K562 (cell line): Measurements from ENCODE around the gene KDM4C. TPM values are rescaled to one million over a fixed set of nuclear protein-coding genes. Genes with fewer than 3 reads are reported as not detected.

Experiments used
- CREBBP ChIP-seq: IDR thresholded peaks from one replicate; pipeline ENCODE4 v1.6.1; 2012; ENCODE audit warnings: low read depth, mild to moderate bottlenecking, control low read depth, inconsistent platforms, low read length
- CXXC5 ChIP-seq: fragments of 250-450 bp; sonication (Bioruptor Pico); IDR thresholded peaks from 2 replicates; pipeline ENCODE4 v1.8.0; 2022; ENCODE audit warnings: inconsistent platforms, mild to moderate bottlenecking, moderate library complexity
- MCM3 ChIP-seq: fragments of 450-650 bp; IDR thresholded peaks from 2 replicates; pipeline ENCODE4 v1.6.1; 2016
- PBX2 ChIP-seq, 2 experiments: IDR thresholded peaks in 1 of 2; conservative IDR thresholded peaks in 1 of 2; 2 replicates each; pipeline ENCODE4 v1.6.1; 2016; ENCODE audit warnings: low read depth in 2 of 2, mild to moderate bottlenecking in 1 of 2, missing compliant biosample characterization in 1 of 2, missing genetic modification characterization in 1 of 2, moderate library complexity in 1 of 2
- RBM15 ChIP-seq: fragments of 200-400 bp; formaldehyde crosslinking; IDR thresholded peaks from 2 replicates; pipeline ENCODE4 v1.6.1; 2018; ENCODE audit warnings: mild to moderate bottlenecking, low read length, moderate library complexity; ENCODE audit not compliant: insufficient read depth
- RBM25 ChIP-seq: fragments of 200-400 bp; formaldehyde crosslinking; IDR thresholded peaks from 2 replicates; pipeline ENCODE4 v1.6.1; 2018; ENCODE audit warnings: low read length, low read depth, moderate library complexity; ENCODE audit not compliant: severe bottlenecking
- TBP ChIP-seq: optimal IDR thresholded peaks from 2 replicates; pipeline ENCODE3; 2011; ENCODE audit warnings: low read depth, low read length, improper control_type of control experiment
- ZNF121 ChIP-seq: sonication (generic); formaldehyde crosslinking; conservative IDR thresholded peaks from 2 replicates; pipeline ENCODE4 v1.8.0; 2022; ENCODE audit warnings: missing genetic modification reagents
- polyA plus RNA-seq, 8 experiments: library from polyadenylated mRNA; depleted of rRNA in 4 of 8; stranded (reverse) in 5 of 8; unstranded in 3 of 8; fragments of >200 nt; fragmentation: Nextera tagmentation in 2 of 8; fragmentation: Illumina TruSeq in 1 of 8; extraction: Ambion mirVana in 2 of 8; extraction: Trizol in 1 of 8; gene quantifications; 2 replicates each; pipeline versions ENCODE4 v1.2.1 to v1.2.3, GENCODE V29; 2011 to 2014; ENCODE audit warnings: inconsistent platforms in 1 of 8, missing spikeins in 1 of 8
- total RNA-seq, 7 experiments: library from RNA; depleted of rRNA in 6 of 7; stranded (reverse); fragments of >200 nt in 6 of 7; fragmentation: Illumina TruSeq in 2 of 7; extraction: Trizol in 2 of 7; gene quantifications; 2 replicates each; pipeline versions ENCODE4 v1.2.1 to v1.2.3, GENCODE V29; 2011 to 2021; ENCODE audit warnings: low replicate concordance in 1 of 7
- TF ChIP-seq, protein P1 (sequence below): fragments of 450-650 bp; IDR thresholded peaks from 2 replicates; pipeline ENCODE4 v1.6.1; 2016; ENCODE audit warnings: mild to moderate bottlenecking, moderate library complexity
- TF ChIP-seq, protein P2 (sequence below): conservative IDR thresholded peaks from 2 replicates; pipeline ENCODE4 v1.6.1; 2011; ENCODE audit warnings: low read depth, mild to moderate bottlenecking, low read length; ENCODE audit not compliant: control insufficient read depth
- TF ChIP-seq, protein P3 (sequence below): fragments of 450-650 bp; IDR thresholded peaks from 2 replicates; pipeline ENCODE4 v1.6.1; 2017; ENCODE audit warnings: mild to moderate bottlenecking, moderate library complexity

KDM4C gene
- total and polyA plus RNA-seq, 9 of the 15 experiments (the other 6 are each of a cell fraction or from before 2014, with no cell fraction given): 5.4 to 17.0 (median 12.6) TPM

- TF ChIP-seq, protein P1, sequence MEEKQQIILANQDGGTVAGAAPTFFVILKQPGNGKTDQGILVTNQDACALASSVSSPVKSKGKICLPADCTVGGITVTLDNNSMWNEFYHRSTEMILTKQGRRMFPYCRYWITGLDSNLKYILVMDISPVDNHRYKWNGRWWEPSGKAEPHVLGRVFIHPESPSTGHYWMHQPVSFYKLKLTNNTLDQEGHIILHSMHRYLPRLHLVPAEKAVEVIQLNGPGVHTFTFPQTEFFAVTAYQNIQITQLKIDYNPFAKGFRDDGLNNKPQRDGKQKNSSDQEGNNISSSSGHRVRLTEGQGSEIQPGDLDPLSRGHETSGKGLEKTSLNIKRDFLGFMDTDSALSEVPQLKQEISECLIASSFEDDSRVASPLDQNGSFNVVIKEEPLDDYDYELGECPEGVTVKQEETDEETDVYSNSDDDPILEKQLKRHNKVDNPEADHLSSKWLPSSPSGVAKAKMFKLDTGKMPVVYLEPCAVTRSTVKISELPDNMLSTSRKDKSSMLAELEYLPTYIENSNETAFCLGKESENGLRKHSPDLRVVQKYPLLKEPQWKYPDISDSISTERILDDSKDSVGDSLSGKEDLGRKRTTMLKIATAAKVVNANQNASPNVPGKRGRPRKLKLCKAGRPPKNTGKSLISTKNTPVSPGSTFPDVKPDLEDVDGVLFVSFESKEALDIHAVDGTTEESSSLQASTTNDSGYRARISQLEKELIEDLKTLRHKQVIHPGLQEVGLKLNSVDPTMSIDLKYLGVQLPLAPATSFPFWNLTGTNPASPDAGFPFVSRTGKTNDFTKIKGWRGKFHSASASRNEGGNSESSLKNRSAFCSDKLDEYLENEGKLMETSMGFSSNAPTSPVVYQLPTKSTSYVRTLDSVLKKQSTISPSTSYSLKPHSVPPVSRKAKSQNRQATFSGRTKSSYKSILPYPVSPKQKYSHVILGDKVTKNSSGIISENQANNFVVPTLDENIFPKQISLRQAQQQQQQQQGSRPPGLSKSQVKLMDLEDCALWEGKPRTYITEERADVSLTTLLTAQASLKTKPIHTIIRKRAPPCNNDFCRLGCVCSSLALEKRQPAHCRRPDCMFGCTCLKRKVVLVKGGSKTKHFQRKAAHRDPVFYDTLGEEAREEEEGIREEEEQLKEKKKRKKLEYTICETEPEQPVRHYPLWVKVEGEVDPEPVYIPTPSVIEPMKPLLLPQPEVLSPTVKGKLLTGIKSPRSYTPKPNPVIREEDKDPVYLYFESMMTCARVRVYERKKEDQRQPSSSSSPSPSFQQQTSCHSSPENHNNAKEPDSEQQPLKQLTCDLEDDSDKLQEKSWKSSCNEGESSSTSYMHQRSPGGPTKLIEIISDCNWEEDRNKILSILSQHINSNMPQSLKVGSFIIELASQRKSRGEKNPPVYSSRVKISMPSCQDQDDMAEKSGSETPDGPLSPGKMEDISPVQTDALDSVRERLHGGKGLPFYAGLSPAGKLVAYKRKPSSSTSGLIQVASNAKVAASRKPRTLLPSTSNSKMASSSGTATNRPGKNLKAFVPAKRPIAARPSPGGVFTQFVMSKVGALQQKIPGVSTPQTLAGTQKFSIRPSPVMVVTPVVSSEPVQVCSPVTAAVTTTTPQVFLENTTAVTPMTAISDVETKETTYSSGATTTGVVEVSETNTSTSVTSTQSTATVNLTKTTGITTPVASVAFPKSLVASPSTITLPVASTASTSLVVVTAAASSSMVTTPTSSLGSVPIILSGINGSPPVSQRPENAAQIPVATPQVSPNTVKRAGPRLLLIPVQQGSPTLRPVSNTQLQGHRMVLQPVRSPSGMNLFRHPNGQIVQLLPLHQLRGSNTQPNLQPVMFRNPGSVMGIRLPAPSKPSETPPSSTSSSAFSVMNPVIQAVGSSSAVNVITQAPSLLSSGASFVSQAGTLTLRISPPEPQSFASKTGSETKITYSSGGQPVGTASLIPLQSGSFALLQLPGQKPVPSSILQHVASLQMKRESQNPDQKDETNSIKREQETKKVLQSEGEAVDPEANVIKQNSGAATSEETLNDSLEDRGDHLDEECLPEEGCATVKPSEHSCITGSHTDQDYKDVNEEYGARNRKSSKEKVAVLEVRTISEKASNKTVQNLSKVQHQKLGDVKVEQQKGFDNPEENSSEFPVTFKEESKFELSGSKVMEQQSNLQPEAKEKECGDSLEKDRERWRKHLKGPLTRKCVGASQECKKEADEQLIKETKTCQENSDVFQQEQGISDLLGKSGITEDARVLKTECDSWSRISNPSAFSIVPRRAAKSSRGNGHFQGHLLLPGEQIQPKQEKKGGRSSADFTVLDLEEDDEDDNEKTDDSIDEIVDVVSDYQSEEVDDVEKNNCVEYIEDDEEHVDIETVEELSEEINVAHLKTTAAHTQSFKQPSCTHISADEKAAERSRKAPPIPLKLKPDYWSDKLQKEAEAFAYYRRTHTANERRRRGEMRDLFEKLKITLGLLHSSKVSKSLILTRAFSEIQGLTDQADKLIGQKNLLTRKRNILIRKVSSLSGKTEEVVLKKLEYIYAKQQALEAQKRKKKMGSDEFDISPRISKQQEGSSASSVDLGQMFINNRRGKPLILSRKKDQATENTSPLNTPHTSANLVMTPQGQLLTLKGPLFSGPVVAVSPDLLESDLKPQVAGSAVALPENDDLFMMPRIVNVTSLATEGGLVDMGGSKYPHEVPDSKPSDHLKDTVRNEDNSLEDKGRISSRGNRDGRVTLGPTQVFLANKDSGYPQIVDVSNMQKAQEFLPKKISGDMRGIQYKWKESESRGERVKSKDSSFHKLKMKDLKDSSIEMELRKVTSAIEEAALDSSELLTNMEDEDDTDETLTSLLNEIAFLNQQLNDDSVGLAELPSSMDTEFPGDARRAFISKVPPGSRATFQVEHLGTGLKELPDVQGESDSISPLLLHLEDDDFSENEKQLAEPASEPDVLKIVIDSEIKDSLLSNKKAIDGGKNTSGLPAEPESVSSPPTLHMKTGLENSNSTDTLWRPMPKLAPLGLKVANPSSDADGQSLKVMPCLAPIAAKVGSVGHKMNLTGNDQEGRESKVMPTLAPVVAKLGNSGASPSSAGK: 0 out of 2 replicates have a peak, but pooled peaks have one; percentile 20
- TF ChIP-seq TBP (no peak), MCM3 (no peak), CXXC5 (CRISPR knock-in tag) (no peak), CREBBP (no peak), ZNF121 (CRISPR knock-in tag) (no peak), RBM15 (no peak), RBM25 (no peak), PBX2 (CRISPR knock-in tag; IDR thresholded peaks at IDR 0.05; ENCODE audit: low read depth) (no peak), PBX2 (tag; conservative IDR thresholded peaks at IDR 0.05; ENCODE audit: low read depth) (no peak)
- TF ChIP-seq, protein P2, sequence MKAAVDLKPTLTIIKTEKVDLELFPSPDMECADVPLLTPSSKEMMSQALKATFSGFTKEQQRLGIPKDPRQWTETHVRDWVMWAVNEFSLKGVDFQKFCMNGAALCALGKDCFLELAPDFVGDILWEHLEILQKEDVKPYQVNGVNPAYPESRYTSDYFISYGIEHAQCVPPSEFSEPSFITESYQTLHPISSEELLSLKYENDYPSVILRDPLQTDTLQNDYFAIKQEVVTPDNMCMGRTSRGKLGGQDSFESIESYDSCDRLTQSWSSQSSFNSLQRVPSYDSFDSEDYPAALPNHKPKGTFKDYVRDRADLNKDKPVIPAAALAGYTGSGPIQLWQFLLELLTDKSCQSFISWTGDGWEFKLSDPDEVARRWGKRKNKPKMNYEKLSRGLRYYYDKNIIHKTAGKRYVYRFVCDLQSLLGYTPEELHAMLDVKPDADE: no peak
- TF ChIP-seq, protein P3, sequence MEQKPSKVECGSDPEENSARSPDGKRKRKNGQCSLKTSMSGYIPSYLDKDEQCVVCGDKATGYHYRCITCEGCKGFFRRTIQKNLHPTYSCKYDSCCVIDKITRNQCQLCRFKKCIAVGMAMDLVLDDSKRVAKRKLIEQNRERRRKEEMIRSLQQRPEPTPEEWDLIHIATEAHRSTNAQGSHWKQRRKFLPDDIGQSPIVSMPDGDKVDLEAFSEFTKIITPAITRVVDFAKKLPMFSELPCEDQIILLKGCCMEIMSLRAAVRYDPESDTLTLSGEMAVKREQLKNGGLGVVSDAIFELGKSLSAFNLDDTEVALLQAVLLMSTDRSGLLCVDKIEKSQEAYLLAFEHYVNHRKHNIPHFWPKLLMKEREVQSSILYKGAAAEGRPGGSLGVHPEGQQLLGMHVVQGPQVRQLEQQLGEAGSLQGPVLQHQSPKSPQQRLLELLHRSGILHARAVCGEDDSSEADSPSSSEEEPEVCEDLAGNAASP: no peak
Observed at GRCh38 chr9:6926436-6926835, 168.7 kb downstream of the KDM4C start (continued).
